Ascending aorta (tissue), 2 donors: ENCODE measurements around the gene CHRNG. TPM values are rescaled to one million over a fixed set of nuclear protein-coding genes. Genes with fewer than 3 reads are reported as not detected.

ENCODE experiments used
- DNase-seq, 2 donors: peaks; one replicate each; pipeline ENCODE4 v3.0.0-alpha.2; 2019; ENCODE audit warnings: low spot score in 2 of 2
- H3K27ac ChIP-seq, 2 donors: fragments of 200-600 bp; sonication (generic); one replicate each; pipeline ENCODE4 v1.5.1; 2016 to 2017; ENCODE audit warnings: mild to moderate bottlenecking in 1 of 2
- H3K27me3 ChIP-seq: fragments of 200-600 bp; sonication (generic); one replicate; pipeline ENCODE4 v1.5.1; 2017
- H3K36me3 ChIP-seq, 2 donors: fragments of 200-600 bp; sonication (generic); one replicate each; pipeline ENCODE4 v1.5.1; 2016
- H3K4me1 ChIP-seq, 2 donors: fragments of 200-600 bp; sonication (generic); one replicate each; pipeline ENCODE4 v1.5.1; 2016 to 2017; ENCODE audit warnings: mild to moderate bottlenecking in 1 of 2
- H3K4me3 ChIP-seq, 2 donors: fragments of 200-600 bp; sonication (generic); one replicate each; pipeline ENCODE4 v1.5.1; 2016 to 2017; ENCODE audit warnings: mild to moderate bottlenecking in 1 of 2
- H3K9me3 ChIP-seq, 2 donors: fragments of 200-600 bp; sonication (generic); one replicate each; pipeline ENCODE4 v1.5.1; 2016
- CTCF ChIP-seq, 3 experiments: fragments of 200-600 bp in 2 of 3; fragments of 450-650 bp in 1 of 3; sonication (generic) in 2 of 3; IDR thresholded peaks; one replicate each; pipeline ENCODE4 v1.5.1; 2016 to 2019; ENCODE audit warnings: antibody characterized with exemption in 3 of 3, mild to moderate bottlenecking in 1 of 3, moderate library complexity in 1 of 3
- intact Hi-C: fragments of 100-400 bp; cut with DNase I; formaldehyde crosslinking; loops from one replicate; pipeline ENCODE4 v1.15.1; 2023
- total RNA-seq: library from RNA; depleted of rRNA; stranded (reverse); fragments of >200 nt; gene quantifications from one replicate; pipeline ENCODE4 v1.1.0, GENCODE V29; 2016

CHRNG gene
- total RNA-seq, 1 donor from 2014 or later, result not detected

GRCh38 chr2:232492963-232493700 is 46.4 kb upstream of the CHRNG start:
- no peak overlapping the region for H3K4me3 ChIP-seq
- no peaks in the 10 kb centered on the region for H3K27me3 ChIP-seq
- no peaks in the 10 kb centered on the region for H3K9me3 ChIP-seq
- H3K36me3 ChIP-seq, result no peaks in the 10 kb centered on the region
- H3K27ac ChIP-seq, result no peak overlapping the region
- H3K4me1 ChIP-seq, result no peaks in the 10 kb centered on the region
- intact Hi-C loops, result no loop called here
- no peak for TF ChIP-seq CTCF (IDR thresholded peaks at IDR 0.05)
- no peak for DNase-seq

DNA sequence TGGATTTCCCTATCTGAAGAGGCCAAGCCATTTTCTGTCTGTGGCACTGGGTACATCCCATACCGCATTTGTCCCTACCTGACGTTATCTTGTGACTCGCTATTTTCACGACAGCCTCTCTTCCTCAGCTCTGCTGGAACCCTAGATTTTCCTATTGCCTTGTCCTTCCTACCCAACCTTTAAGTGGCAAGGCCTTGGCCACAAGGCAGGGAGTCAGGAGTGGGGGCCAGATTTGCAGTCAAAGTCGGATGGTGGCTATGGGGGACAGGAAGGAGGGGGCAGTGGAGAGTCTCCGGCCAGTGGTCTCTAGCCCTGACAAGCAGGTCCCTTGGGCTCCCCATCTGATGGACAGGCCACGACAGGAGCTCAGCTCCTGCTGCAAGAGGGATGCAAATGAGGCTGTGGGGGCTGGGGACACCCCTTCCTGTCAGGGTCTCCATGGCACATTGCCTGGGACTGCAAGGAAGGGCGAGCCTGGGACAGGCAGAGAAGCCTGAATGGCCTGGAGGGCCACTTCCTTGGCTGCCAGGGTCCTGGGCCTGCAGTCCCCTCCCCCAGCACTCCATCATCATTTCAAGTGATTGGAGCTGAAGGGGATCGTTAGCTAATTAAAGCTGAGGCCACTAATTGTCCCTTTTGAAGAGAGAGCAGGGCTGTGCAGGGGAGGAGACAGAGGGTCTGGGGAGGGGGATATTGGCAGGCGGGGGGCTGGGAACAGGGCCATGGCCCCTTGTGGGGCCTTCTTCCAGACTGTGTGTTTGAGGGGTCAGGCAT is 45.6 kb upstream of the CHRNG start:
- H3K36me3 ChIP-seq, result no peaks in the 10 kb centered on the region
- no peak for DNase-seq
- intact Hi-C loops, result no loop called here
- no peak overlapping the region for H3K4me3 ChIP-seq
- H3K27ac ChIP-seq, result no peak overlapping the region
- no peaks in the 10 kb centered on the region for H3K27me3 ChIP-seq
- no peaks in the 10 kb centered on the region for H3K4me1 ChIP-seq
- no peak for TF ChIP-seq CTCF (IDR thresholded peaks at IDR 0.05)
- no peaks in the 10 kb centered on the region for H3K9me3 ChIP-seq

DNA sequence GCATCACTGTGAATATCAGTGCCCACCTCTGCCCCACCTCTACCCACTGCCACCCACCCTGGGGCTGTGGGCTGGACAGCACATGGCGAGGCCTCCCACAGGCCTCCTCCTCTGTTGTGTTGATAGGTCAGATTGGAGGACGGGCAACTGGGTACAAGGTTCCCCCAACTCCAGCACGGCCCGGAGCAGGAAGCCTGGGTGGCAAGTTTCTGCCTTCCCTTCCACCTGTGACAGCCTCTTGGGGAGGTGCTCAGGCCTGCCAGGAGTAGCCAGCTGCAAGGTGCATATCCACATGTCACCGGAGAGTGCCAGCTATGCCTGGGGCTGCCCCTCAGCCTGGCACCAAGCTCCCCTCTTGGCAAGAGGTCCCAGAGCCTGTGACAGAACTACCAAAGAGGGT is 45.0 kb upstream of the CHRNG start:
- TF ChIP-seq CTCF (IDR thresholded peaks at IDR 0.05), result no peak
- Histone ChIP-seq H3K4me1 (no peaks in the 10 kb centered on the region), H3K27me3 (no peaks in the 10 kb centered on the region), H3K4me3 (no peak overlapping the region), H3K27ac (no peak overlapping the region), H3K36me3 (no peaks in the 10 kb centered on the region), H3K9me3 (no peaks in the 10 kb centered on the region)
- intact Hi-C loops, result no loop called here
- DNase-seq, result no peak

DNA sequence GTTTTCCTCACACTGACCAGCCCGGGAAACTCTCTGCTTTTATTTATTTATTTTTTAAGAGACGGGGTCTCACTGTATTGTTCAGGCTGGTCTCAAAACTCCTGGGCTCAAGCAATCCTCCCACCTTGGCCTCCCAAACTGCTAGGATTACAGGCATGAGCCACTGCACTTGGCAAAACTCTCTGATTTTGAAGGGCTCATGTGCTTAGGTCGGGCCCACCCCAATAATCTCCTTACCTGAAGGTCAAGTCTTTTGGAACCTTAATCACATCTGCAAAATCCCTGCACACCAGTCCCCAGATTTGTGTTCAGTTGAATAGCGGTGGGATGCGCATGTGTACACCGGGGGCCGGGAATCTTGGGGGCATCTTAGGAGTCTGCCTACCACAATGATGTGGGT is 44.2 kb upstream of the CHRNG start:
- Histone ChIP-seq H3K27ac (no peak overlapping the region), H3K4me3 (no peak overlapping the region), H3K4me1 (no peaks in the 10 kb centered on the region), H3K9me3 (no peaks in the 10 kb centered on the region), H3K27me3 (no peaks in the 10 kb centered on the region), H3K36me3 (no peaks in the 10 kb centered on the region)
- DNase-seq, result no peak
- no peak for TF ChIP-seq CTCF (IDR thresholded peaks at IDR 0.05)
- intact Hi-C loops, result no loop called here

DNA sequence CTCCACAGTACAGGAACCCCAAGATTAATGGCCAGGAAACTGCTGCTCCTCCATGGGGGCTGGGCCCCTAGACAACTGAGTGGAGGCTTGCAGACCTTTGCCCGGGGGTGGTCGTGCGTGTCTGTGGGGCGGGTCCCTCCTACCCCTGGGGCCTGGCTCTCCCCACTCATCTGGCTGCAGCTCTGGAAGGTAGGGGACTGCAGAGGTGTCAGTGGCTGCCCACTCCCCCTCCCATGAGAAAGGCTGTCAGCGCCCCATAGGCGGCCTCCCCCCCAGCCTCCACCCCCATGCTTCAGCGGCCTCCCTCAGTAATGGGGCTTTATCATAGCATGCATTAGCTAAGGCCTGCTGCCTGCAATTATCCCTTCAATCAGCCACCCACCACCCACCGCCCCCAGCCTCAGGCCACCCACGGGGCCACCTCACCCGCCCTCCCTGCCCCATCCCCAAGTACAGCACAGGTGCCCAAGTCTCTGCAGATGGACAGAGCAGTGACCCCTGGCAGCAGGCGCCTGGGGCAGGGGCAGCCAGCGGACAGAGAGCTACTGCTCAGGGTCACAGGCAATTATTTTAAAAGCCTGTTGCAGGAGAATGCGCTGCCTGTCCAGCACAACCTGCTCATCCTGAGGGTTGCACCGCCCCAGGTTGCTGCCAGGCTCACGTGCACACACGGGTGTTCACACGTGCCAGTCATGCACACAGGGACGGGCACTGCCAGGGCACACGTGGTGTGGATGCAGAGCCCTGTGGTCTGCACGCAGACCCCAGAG is 42.8 kb upstream of the CHRNG start:
- Histone ChIP-seq H3K4me3 (no peak overlapping the region), H3K9me3 (no peaks in the 10 kb centered on the region), H3K36me3 (no peaks in the 10 kb centered on the region), H3K27me3 (no peaks in the 10 kb centered on the region), H3K4me1 (no peaks in the 10 kb centered on the region), H3K27ac (no peak overlapping the region)
- intact Hi-C loops, result no loop called here
- no peak for DNase-seq
- no peak for TF ChIP-seq CTCF (IDR thresholded peaks at IDR 0.05)
